Liver (tissue), 2 donors: ENCODE measurements around the gene DNM2.

Experiments
- CTCF ChIP-seq: fragments of 150-350 bp; IDR thresholded peaks from 2 replicates; pipeline ENCODE4 v1.5.1; 2017; ENCODE audit warnings: improper control_type of control experiment, low read depth, low read length; ENCODE audit not compliant: missing input control
- TF ChIP-seq, protein P1 (sequence below): IDR thresholded peaks from 2 replicates; pipeline ENCODE4 v1.6.1; 2016; ENCODE audit warnings: antibody characterized with exemption
- donor health status: healthy.

- TF ChIP-seq CTCF: no peak
- TF ChIP-seq, protein P1, sequence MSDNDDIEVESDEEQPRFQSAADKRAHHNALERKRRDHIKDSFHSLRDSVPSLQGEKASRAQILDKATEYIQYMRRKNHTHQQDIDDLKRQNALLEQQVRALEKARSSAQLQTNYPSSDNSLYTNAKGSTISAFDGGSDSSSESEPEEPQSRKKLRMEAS: no peak
Measured at GRCh38 chr19:10796653-10797052, 78.8 kb downstream of the DNM2 start.
